ENCODE measurements around the gene CDH15.
A peak's percentile ranks its signal among the peaks of the same experiment; 100 is the strongest.

Gene CDH15

DNA sequence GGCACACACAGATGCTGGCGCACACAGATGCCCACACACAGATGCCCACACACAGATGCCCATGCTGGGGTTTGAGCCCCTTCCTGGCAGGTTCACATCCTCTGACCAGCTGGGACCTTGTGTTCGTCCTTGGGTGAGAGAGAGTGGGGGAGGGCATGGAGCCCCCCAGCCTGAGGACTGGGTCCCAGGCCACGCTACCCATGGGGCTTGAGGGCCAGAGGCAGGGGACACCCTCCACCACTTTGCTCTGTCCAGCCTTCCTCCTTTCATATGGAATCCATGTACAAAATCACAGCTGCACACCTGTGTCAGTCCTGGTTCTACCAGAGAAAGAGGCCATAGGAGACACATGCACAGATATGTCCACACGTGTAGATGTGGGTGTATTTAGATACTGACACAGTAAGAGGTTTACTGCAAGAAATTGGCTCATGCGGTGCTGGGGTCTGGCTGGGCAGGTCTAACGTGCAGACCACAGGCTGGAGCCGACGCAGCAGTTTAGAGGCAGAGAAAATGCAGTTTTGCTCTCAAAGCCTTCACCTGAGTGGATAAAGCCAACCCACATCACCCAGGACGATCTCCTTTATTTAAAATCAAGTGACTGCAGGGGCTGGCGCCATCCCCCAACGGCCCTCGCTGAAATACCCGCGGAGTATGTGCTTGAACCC lies 17.9 kb downstream of the CDH15 start:
- DNase-seq, result peak; percentile 19

DNA sequence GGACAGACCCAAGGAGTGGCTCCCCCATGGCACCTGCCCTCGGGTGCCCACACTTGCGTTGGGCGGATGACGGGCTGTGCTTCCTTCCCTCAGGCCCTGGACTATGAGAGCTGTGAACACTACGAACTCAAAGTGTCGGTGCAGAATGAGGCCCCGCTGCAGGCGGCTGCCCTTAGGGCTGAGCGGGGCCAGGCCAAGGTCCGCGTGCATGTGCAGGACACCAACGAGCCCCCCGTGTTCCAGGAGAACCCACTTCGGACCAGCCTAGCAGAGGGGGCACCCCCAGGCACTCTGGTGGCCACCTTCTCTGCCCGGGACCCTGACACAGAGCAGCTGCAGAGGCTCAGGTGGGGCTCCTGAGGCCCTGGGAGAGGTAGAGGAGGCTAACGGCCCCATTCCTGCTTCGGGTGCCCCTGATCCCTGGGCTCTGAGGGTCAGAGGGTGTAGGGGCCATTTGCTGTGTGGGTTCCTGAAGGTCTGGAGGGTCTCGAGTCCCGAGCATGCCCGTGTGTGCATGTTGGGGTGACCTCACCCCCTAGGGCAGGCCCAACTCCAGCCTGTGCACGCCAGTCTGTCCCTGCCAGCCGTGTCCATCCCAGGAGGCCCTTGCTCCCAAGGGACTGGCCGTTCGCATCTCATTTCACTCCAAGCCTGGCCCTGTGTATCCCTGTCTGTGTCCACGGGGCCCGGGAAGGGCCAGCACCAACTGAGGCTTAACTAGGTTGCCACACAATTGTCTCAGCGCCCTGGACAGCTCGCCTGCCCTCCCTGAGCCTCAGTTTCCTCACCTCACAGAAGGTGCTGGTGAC lies 18.8 kb downstream of the CDH15 start:
- DNase-seq, result no peak

DNA sequence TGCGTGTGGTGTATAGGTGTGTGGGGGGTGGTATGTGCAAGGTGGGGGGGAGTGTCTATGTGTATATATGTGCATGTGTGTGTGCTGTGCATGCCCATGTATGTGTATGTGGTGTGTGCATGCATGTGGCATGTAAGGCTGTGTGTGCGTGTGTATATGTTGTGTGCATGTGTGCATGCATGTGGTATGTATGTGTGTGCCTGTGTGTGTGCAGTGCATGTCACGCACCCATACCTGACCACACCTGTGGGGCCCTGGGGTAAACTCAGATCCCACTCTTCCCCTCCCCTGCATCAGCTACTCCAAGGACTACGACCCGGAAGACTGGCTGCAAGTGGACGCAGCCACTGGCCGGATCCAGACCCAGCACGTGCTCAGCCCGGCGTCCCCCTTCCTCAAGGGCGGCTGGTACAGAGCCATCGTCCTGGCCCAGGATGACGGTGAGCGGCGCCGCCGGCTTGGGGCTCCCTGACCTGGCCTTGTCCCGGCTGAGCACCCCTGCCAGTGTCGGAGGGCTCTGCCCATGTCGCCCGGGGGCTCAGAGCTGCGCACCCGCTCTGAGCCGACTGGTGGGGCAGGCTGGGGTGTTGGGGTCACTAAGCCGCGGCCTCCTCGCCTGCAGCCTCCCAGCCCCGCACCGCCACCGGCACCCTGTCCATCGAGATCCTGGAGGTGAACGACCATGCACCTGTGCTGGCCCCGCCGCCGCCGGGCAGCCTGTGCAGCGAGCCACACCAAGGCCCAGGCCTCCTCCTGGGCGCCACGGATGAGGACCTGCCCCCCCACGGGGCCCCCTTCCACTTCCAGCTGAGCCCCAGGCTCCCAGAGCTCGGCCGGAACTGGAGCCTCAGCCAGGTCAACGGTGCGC lies 19.7 kb downstream of the CDH15 start:
- DNase-seq, result no peak

DNA sequence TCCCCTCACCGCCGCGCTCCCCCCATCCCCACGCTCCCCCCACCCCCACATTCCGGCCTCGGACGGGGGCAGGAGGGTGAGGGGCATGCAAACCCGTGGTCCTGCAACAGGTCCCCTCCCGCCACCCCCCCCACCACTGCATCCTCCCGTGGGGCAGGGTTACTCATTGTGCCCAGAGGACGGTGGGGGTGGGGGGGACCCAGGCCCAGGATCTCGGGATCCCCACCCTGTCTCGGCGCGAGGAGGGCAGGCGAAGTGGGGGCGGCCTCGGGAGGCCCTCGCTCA lies 20.3 kb downstream of the CDH15 start:
- no peak for DNase-seq

DNA sequence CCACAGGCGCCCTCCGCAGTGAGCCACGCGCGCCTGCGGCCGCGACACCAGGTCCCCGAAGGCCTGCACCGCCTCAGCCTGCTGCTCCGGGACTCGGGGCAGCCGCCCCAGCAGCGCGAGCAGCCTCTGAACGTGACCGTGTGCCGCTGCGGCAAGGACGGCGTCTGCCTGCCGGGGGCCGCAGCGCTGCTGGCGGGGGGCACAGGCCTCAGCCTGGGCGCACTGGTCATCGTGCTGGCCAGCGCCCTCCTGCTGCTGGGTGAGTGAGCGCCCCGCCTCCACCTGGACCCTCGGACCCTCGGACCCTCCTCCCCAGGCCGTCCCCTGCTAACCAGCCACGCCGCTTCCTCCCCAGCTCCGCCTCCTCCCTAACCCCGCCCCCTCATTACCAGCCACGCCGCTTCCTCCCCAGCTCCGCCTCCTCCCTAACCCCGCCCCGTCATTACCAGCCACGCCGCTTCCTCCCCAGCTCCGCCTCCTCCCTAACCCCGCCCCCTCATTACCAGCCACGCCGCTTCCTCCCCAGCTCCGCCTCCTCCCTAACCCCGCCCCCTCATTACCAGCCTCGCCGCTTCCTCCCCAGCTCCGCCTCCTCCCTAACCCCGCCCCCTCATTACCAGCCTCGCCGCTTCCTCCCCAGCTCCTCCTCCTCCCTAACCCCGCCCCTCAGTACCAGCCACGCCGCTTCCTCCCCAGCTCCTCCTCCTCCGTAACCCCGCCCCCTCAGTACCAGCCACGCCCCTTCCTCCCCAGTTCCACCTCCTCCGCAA lies 20.8 kb downstream of the CDH15 start:
- peak; percentile 92 for DNase-seq

DNA sequence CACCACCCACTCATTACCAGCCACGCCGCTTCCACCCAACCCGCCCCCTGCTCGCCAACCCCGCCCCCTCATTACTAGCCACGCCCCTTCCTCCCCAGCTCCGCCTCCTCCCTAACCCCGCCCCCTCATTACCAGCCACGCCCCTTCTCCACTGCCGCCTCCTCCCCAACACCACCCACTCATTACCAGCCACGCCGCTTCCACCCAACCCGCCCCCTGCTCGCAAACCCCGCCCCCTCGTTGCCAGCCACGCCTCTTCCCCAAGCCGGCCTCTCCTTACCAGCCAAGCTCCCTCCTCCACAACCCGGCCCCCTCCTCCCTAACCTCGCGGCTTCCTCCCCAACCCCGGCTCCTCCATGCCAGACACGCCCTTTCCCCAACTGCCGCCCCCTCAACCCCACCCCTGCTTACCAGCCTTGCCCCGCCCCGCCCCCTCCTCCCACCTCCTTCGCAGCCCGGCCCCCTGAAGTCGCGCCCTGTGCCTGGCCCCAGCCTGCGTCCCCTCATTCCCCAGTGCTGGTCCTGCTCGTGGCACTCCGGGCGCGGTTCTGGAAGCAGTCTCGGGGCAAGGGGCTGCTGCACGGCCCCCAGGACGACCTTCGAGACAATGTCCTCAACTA lies 21.5 kb downstream of the CDH15 start:
- DNase-seq, result peak; percentile 84

DNA sequence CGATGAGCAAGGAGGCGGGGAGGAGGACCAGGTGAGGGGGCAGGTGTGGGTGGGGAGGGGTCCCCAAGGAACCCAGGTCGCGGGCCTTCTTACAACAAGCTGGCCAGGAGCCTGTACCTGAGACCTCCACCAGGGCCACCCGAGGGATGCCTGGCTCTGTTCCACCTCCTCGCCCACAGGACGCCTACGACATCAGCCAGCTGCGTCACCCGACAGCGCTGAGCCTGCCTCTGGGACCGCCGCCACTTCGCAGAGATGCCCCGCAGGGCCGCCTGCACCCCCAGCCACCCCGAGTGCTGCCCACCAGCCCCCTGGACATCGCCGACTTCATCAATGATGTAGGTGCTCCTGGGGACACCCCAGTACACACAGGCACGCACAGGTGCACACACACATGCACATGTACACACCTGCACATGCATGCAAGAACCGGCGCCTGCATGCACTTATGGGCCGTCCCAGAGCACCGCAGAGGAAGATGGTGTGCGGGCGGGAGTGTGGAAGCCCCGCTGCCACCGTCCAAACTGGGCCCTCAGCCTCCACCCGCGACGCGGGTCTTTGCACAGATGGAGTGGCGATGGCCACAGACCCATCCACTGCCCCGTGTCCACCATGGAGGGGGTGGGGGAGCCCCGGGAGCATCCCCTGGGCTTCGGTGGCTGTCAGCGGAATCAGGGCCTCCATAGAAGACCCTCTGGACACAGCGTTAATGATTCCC lies 22.2 kb downstream of the CDH15 start:
- no peak for DNase-seq

DNA sequence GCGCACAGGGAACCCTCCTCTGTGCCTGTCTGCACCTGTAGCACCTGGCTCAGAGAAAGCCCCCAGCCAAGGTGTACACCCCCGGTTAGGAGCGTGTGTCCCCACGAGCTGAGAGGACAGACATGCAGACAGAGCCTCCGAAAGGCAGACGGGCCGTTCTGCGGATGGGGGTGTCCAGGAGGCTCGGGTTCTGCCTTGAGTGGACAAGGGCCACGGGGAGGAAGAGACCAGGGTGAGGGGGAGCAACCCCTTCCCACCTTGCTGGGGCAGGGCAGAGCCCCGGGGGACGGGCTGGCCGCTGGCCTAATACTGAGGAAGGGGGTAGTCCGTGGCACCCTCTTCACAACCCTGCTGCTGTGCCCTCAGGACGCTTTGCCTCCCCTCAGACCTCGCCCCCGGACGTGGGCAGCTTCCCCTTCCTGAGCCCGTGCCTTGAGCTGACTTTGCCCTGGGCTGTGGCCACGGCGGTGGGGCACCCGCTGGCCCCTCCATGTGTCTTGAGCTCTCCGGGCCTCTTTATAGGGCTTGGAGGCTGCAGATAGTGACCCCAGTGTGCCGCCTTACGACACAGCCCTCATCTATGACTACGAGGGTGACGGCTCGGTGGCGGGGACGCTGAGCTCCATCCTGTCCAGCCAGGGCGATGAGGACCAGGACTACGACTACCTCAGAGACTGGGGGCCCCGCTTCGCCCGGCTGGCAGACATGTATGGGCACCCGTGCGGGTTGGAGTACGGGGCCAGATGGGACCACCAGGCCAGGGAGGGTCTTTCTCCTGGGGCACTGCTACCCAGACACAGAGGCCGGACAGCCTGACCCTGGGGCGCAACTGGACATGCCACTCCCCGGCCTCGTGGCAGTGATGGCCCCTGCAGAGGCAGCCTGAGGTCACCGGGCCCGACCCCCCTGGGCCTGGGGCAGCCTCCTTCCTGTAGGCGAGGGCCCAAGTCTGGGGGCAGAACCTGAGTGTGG lies 23.1 kb downstream of the CDH15 start:
- no peak for DNase-seq

DNA sequence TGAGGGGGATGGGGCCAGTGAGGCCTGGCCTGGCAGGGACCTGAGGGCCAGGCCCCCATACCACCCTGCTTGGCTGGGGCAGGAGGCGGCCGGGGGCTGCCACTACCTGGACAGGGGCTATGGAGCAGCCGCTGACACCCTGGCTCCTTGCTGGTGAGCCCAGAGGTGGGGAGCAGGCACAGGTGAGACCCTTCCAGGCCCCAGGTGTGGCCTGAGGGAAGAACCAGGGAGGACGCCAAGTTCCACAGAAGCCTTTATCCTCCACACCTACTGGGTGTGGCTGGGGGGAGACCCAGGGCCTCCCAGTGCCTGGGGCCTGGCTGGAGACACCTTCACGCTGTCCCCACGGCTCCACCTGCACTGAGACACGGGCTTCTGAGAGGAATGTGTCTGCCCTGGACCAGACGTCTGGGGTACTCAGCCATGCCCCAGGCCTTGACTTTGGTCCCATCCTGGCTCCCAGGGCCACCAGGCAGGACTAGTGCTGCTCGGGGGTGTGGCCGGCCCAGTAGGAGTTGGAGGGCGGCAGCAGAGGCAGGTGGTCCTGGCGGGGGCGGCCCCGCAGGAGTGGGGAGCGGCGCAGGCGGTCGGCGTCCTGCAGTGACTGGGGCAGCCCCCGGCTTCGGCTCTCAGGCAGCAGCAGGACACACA lies 24.1 kb downstream of the CDH15 start:
- DNase-seq, result no peak

DNA sequence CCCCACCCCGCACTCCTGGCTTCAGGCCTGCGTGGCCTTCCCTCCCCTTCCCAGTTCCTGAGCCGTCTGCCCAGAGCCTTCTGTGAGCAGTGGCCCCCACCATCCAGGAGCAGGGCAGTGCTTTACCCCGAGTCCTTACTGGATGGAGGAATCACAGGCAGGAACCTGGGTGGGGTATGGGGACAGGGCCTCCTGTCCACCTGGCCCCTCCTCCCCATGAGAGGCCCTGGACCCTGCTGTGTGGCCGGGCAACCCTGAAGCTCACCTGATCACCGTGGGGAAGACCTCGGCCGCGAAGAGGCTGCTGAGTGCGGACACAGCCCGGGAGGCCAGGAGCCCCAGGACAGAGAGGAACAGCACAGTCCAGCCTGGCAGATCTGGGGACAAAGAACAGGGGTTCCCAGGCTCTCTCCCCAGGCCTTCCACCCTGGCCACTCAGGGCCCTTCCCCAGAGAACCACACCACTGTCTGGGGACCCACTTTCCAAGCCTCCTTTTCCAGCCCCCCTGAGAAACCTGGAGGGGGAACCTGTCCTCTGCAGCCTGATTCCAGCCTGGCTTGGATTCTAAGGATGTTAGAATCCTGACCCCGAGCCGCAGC lies 25.6 kb downstream of the CDH15 start:
- DNase-seq, result no peak

DNA sequence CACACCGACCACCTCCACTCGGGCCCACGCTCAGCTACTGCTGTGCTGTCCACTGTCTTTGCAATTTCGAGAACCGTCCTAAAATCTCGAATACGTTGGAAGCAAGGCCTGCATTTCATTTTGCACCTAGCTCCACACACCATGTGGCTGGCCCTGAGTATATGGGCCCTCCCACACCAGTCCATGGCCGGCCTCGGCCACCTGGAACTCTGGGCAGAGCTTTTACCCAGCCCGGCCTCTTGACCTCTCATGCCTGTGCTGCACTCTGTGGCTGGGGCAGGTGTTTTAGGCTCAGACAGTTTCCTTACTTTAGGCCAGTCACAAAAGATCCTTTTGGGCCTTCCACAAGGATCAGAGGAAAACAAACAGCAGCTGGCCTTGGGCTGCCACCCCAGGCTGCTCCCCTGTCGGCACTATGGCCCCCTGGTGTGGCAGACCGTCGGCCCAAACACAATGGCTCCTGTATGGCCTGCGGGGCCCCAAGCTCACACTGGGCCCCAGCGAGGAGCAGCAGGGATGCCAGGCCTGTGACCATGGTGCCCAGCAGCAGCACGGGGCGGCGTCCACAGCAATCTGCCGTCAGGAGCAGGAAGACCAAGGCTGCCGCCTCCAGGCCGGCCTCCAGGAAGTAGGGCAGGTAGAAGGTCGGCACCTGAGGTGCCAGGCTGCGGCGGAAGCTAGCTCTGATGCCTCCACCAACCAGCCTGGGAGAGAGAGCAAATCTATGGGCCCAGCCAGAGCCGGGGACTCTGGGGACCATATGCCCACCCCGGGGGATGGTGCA lies 26.3 kb downstream of the CDH15 start:
- DNase-seq, result no peak

DNA sequence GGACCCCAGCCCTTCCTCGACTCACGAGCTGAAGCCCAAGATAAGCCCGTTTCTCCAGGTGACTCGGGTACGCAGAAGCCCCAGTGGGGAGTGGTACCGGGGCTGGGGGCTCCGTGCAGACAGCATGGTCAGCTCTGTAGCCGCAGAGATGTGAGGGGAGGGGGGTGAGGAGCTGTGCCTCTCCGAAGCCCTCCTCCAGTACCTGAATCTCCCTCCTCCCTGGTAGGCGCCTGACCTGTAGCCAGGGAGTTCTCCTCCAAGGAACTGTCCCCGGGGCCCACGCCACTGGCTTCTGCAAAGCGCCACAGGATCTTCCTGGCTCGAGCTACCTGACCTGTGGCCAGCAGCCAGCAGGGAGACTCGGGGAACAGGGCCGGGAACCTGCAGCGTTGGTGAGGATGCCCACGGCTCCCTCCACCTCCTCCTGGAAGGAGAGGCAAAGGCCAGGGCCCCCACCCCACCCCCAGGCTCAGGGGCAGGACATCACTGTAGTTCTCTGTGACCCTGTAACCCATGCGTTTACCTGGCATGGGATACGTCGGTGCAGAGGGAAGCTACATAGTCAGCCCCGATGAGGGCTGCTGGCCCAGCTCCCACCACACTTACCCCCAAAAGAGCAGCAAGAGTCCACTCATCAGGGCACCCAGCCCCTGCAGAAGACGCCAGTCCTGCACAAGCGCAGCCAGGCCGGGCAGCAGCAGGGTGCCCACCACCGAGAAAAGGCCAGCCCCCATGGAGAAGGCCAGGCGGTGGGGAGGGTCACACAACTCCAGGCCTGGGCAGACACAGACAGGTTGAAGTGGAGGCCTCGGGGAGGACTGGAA lies 27.1 kb downstream of the CDH15 start:
- no peak for DNase-seq

DNA sequence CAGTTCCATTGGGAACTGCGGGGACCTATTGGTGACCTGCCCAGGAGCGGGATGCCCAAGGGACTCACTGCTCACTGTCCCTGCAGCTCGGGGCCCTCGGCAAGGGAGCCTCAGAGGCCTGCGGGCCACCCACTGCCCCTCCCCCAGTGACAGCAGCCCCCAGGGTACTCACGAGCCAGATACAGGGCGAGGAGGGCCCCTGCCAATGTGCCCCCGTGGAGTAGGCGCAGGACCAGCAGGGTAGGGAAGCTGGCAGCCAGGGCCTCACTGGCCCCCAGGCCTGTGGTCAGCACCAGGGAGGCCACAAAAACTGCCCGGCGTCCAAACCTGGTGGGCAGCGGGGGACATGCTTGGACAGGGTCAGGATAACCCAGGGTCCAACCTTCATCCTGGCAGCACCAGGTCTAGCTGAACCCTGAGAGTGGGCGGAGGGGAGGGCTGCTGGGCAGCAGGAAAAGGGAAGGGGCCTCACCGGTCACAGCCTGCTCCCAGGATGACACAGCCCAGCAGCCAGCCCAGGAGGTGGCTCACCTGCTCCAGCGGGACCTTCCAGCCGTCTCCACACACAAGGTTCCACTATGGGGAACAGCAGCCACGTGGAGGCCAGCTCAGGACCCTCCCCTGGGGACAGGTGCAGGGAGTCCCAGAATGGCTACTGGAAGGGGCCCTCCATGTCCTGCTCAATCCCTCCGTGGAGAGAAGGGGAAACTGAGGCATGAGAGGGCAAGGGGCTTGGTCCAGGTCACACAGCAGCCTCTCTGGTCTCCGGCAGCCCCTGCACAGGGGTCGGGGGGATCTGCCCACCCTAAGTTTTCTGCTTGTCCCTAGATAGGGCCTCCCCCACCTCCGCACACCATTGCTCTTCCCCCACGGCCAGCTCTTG lies 27.9 kb downstream of the CDH15 start:
- no peak for DNase-seq

DNA sequence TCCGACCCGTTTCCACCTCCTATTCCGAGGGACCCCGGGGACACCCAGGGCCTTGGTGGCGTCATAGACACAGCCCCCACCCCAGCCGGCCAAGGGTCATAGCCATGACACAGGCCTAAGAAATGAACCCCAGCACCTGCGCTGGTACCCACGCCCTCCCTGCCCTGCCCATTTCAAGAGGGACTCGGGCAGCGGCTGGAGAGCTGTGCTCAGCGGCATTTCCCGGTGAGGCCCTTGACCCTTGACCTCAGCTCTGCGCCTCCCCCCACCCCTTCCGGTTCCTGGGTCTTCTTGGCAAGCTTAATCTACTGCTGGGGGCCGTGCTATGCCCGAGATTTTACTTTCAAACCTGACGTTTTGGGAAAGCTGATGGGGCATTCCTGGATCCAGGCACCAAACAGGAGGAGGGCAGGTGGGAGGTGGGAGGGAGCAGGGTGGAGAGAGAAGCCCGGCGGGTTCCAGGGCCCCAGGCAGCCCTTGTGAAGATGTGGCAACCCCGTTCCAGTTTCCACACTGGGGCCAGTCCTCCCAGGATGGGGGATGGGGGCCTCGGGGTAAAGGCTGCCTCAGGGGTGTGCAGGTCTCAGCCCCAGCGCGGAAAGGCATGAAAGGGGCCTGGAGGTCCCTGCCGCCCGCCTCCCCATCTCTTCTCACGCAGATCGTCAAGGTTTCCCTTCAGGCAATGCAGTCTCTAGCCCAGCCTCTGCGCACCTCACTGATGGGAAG lies 28.7 kb downstream of the CDH15 start, which contains the start of gene SLC22A31:
Gene SLC22A31 (minus strand): TSS at position 414 of the 726 bp plus-strand sequence. CDS start 36 bp downstream, at position 378.
- no peak for DNase-seq

DNA sequence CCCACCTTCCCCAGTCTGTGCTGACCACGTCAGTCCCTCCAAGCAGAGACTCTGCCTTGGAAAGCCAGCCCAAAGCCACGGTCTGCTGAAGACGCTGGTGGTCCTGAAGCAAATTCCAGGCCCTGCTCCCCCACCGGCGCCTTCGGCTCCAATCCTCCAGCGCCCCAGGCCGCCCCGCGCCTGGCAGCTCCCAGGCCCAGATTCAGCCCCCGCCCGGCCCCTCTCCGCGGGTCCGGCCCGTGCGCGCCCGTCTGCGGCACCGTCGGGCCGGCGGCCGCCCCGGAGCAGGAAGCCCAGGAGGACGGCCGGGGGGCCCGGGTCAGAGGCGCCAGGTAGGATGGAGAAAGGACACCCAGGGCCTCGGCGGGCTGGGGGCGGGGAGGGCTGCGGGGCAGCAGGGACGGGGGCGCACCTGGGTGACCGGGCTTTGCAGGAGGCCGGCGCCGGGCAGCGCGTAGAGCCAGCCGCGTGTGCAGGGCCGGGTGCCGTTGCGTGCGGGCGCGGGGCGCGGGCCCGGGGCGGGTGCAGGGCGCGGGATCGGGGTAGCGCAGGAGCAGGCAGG lies 29.4 kb downstream of the CDH15 start:
- DNase-seq, result no peak

Data from OCI-M1 (cell line).